HCT116 (cell line): ENCODE data around the gene STXBP5.

Experiments used
- ELF1 ChIP-seq: IDR thresholded peaks from 2 replicates; pipeline ENCODE4 v1.6.1; 2012; ENCODE audit warnings: low read depth, borderline replicate concordance
- EZH2 ChIP-seq: fragments of 200-600 bp; sonication (generic); IDR thresholded peaks from 2 replicates; pipeline ENCODE4 v1.6.1; 2017; ENCODE audit warnings: antibody characterized with exemption, mixed run types
- FOSL1 ChIP-seq: IDR thresholded peaks from 2 replicates; pipeline ENCODE4 v1.6.1; 2012; ENCODE audit warnings: low read depth
- RAD21 ChIP-seq: IDR thresholded peaks from 2 replicates; pipeline ENCODE4 v1.6.1; 2012; ENCODE audit warnings: low read depth, mild to moderate bottlenecking
- TF ChIP-seq, protein P1 (sequence below), 3 experiments: fragments of 200-600 bp in 1 of 3; sonication (generic) in 1 of 3; IDR thresholded peaks in 2 of 3; conservative IDR thresholded peaks in 1 of 3; 2 replicates each; pipeline ENCODE4 v1.5.1; 2012 to 2017; ENCODE audit warnings: low read depth in 2 of 3, low read length in 2 of 3, antibody characterized with exemption in 1 of 3, borderline replicate concordance in 1 of 3, control low read depth in 1 of 3, mild to moderate bottlenecking in 1 of 3, mixed read lengths in 1 of 3, mixed run types in 1 of 3, moderate library complexity in 1 of 3; ENCODE audit not compliant: insufficient read depth in 1 of 3
- TF ChIP-seq, protein P2 (sequence below): IDR thresholded peaks from 2 replicates; pipeline ENCODE4 v1.6.1; 2012; ENCODE audit warnings: low read depth

DNA sequence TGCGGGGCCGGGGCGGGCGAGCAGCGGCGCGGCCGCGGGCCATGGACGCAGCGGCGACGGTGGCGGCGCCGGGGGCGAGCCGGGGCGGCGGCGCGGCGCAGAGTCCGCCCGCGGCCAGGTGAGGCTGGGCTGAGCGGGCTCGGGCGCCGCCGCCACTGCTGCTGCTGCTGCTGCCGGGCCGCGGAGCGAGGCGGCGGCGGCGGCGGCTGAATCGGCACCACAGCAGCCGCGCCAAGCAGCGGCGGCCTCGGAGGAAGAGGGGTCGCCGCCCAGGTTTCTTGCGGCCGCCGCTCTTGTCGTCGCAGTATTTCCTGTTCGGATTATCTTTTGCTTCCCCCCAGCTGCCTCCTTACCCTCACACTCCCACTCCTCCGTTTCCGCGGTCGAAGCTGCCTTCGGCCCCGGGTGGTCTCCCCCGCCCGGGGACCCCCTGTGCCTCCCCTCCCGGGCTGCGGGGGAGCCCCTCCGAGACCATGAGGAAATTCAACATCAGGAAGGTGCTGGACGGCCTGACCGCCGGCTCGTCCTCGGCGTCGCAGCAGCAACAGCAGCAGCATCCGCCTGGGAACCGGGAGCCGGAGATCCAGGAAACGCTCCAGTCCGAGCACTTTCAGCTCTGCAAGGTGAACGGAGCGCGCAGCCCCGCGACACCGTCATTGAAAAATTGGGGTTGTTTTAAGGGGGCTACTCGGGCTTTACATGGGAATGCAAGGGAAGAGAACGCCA lies at the start of gene STXBP5:
- TF ChIP-seq, protein P1, sequence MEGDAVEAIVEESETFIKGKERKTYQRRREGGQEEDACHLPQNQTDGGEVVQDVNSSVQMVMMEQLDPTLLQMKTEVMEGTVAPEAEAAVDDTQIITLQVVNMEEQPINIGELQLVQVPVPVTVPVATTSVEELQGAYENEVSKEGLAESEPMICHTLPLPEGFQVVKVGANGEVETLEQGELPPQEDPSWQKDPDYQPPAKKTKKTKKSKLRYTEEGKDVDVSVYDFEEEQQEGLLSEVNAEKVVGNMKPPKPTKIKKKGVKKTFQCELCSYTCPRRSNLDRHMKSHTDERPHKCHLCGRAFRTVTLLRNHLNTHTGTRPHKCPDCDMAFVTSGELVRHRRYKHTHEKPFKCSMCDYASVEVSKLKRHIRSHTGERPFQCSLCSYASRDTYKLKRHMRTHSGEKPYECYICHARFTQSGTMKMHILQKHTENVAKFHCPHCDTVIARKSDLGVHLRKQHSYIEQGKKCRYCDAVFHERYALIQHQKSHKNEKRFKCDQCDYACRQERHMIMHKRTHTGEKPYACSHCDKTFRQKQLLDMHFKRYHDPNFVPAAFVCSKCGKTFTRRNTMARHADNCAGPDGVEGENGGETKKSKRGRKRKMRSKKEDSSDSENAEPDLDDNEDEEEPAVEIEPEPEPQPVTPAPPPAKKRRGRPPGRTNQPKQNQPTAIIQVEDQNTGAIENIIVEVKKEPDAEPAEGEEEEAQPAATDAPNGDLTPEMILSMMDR (IDR thresholded peaks at IDR 0.05 in 2 of 3, conservative IDR thresholded peaks at IDR 0.05 in 1 of 3; ENCODE audit: borderline replicate concordance in 1 of 3, insufficient read depth in 1 of 3, low read depth in 2 of 3, low read length in 2 of 3): no peak
- no peak for TF ChIP-seq FOSL1
- no peak for TF ChIP-seq EZH2
- no peak for TF ChIP-seq RAD21
- no peak for TF ChIP-seq ELF1
- TF ChIP-seq, protein P2, sequence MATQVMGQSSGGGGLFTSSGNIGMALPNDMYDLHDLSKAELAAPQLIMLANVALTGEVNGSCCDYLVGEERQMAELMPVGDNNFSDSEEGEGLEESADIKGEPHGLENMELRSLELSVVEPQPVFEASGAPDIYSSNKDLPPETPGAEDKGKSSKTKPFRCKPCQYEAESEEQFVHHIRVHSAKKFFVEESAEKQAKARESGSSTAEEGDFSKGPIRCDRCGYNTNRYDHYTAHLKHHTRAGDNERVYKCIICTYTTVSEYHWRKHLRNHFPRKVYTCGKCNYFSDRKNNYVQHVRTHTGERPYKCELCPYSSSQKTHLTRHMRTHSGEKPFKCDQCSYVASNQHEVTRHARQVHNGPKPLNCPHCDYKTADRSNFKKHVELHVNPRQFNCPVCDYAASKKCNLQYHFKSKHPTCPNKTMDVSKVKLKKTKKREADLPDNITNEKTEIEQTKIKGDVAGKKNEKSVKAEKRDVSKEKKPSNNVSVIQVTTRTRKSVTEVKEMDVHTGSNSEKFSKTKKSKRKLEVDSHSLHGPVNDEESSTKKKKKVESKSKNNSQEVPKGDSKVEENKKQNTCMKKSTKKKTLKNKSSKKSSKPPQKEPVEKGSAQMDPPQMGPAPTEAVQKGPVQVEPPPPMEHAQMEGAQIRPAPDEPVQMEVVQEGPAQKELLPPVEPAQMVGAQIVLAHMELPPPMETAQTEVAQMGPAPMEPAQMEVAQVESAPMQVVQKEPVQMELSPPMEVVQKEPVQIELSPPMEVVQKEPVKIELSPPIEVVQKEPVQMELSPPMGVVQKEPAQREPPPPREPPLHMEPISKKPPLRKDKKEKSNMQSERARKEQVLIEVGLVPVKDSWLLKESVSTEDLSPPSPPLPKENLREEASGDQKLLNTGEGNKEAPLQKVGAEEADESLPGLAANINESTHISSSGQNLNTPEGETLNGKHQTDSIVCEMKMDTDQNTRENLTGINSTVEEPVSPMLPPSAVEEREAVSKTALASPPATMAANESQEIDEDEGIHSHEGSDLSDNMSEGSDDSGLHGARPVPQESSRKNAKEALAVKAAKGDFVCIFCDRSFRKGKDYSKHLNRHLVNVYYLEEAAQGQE: no peak
